Liver (tissue), 3 donors: ENCODE measurements around the gene TRAPPC8.

ENCODE experiments used
- ATF3 ChIP-seq: IDR thresholded peaks from 2 replicates; pipeline ENCODE4 v1.6.1; 2016; ENCODE audit warnings: antibody characterized with exemption
- CTCF ChIP-seq: fragments of 150-350 bp; IDR thresholded peaks from 2 replicates; pipeline ENCODE4 v1.5.1; 2017; ENCODE audit warnings: improper control_type of control experiment, low read depth, low read length; ENCODE audit not compliant: missing input control
- RAD21 ChIP-seq, 2 donors: IDR thresholded peaks; 2 replicates each; pipeline ENCODE4 v1.6.1; 2016; ENCODE audit warnings: antibody characterized with exemption in 2 of 2, mild to moderate bottlenecking in 2 of 2
- YY1 ChIP-seq: IDR thresholded peaks from 2 replicates; pipeline ENCODE4 v1.6.1; 2016; ENCODE audit warnings: antibody characterized with exemption, mild to moderate bottlenecking
- donor health status: healthy.
- donor health status: healthy.

- TF ChIP-seq CTCF (no peak), ATF3 (no peak), YY1 (no peak), RAD21 (IDR thresholded peaks at IDR 0.05) (no peak)
These were observed 64.6 kb downstream of the TRAPPC8 start for GRCh38 chr18:31878358-31878757.
